Brain pericyte (primary cell): ENCODE measurements around the gene MCF2L.

Source experiments
- DNase-seq: peaks from one replicate; pipeline ENCODE4 v3.0.0-alpha.2; 2012; ENCODE audit warnings: low read depth, low spot score

Gene MCF2L

GRCh38 chr13:112979406-112979902, 10.4 kb downstream of the MCF2L start:
- no peak for DNase-seq

- no peak for DNase-seq
Observed at GRCh38 chr13:112980434-112980833, 11.4 kb downstream of the MCF2L start.

GRCh38 chr13:112981451-112981850, 12.4 kb downstream of the MCF2L start:
- no peak for DNase-seq

- DNase-seq: no peak
Observed at GRCh38 chr13:112982281-112983041, 13.4 kb downstream of the MCF2L start.

- DNase-seq: no peak
Observed at GRCh38 chr13:112983042-112983305, 14.0 kb downstream of the MCF2L start.

GRCh38 chr13:112983428-112984196, 14.6 kb downstream of the MCF2L start:
- DNase-seq: no peak

- DNase-seq: no peak
Observed at GRCh38 chr13:112984501-112984900, 15.5 kb downstream of the MCF2L start.

GRCh38 chr13:112984954-112985802, 16.2 kb downstream of the MCF2L start:
- DNase-seq: no peak

GRCh38 chr13:112985803-112986408, 16.9 kb downstream of the MCF2L start:
- no peak for DNase-seq

- DNase-seq: no peak
Observed at GRCh38 chr13:112986470-112986869, 17.5 kb downstream of the MCF2L start.

GRCh38 chr13:112986946-112987681, 18.1 kb downstream of the MCF2L start:
- DNase-seq: no peak

- no peak for DNase-seq
Observed at GRCh38 chr13:112987682-112988024, 18.6 kb downstream of the MCF2L start.

- no peak for DNase-seq
Observed at GRCh38 chr13:112990783-112991182, 21.8 kb downstream of the MCF2L start.

- no peak for DNase-seq
Observed at GRCh38 chr13:112991609-112992008, 22.6 kb downstream of the MCF2L start.

- no peak for DNase-seq
Observed at GRCh38 chr13:112992931-112993680, 24.1 kb downstream of the MCF2L start.

- no peak for DNase-seq
Observed at GRCh38 chr13:112994084-112994780, 25.2 kb downstream of the MCF2L start.

- no peak for DNase-seq
Observed at GRCh38 chr13:112994781-112995355, 25.9 kb downstream of the MCF2L start.

- DNase-seq: no peak
Observed at GRCh38 chr13:112995395-112996191, 26.6 kb downstream of the MCF2L start.

- no peak for DNase-seq
Observed at GRCh38 chr13:112996671-112997091, 27.7 kb downstream of the MCF2L start.
